ENCODE data around the gene KCNT1. TPM values are rescaled to one million over a fixed set of nuclear protein-coding genes. Genes with fewer than 3 reads are reported as not detected.

Gene KCNT1
- total and polyA plus RNA-seq, 3 donors from 2014 or later, result 1.8 to 7.3 (median 5.3) TPM

DNA sequence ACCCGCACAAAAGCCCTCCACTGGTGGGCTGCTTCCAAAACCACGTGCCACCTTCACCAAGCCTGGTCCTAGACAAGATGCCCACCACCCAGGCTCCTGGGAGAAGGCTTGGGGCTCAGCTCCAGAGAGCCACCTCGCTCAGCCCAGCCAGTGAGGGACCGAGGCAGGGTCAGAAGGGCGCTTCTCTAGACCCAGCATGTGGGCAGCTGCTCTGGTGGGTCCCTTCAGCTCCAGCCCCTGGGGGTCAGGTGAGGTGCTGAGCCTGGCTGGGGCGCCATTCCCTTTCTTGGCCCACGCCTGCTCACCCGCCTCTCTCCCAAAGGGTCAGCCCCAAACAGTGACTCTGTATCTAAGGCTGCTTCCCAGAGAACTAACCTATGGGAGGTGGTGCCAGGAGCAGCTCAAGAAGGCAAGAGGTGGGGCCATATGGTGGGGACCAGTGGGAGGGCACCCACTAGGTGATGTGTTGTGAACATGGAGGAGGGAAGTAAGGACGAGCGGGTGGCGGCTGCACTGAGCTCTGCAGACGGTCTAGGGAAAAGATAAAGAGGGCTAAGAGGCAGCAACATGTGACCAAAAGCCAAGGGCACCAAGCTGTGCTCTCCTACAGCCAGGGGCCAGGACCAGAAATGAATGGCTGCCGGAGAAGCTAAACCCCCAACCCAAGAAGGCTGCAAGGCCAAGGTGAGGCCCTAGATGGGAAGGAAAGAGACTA lies 126.0 kb downstream of the KCNT1 start:
- no peak for DNase-seq
- H3K4me1 ChIP-seq, result no peaks in the 10 kb centered on the region
- TF ChIP-seq POLR2A (IDR thresholded peaks at IDR 0.05), result no peak
- TF ChIP-seq, protein P1, sequence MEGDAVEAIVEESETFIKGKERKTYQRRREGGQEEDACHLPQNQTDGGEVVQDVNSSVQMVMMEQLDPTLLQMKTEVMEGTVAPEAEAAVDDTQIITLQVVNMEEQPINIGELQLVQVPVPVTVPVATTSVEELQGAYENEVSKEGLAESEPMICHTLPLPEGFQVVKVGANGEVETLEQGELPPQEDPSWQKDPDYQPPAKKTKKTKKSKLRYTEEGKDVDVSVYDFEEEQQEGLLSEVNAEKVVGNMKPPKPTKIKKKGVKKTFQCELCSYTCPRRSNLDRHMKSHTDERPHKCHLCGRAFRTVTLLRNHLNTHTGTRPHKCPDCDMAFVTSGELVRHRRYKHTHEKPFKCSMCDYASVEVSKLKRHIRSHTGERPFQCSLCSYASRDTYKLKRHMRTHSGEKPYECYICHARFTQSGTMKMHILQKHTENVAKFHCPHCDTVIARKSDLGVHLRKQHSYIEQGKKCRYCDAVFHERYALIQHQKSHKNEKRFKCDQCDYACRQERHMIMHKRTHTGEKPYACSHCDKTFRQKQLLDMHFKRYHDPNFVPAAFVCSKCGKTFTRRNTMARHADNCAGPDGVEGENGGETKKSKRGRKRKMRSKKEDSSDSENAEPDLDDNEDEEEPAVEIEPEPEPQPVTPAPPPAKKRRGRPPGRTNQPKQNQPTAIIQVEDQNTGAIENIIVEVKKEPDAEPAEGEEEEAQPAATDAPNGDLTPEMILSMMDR (IDR thresholded peaks at IDR 0.05), result no peak
- H3K36me3 ChIP-seq (ENCODE audit: low read depth, missing control alignments), result no peaks in the 10 kb centered on the region
- H3K27me3 ChIP-seq, result no peaks in the 10 kb centered on the region
- no peaks in the 10 kb centered on the region for H3K9me3 ChIP-seq
- intact Hi-C loops (cut with DNase I; ENCODE audit: low total_unique reads), result no loop called here
- WGBS, 2 donors, result 92 to 96% methylated on average over 9 to 13 of the region's 13 CpGs
- H3K4me3 ChIP-seq, result no peak overlapping the region
- H3K27ac ChIP-seq, result no peak overlapping the region

- Histone ChIP-seq H3K36me3 (ENCODE audit: low read depth, missing control alignments) (no peaks in the 10 kb centered on the region), H3K27me3 (no peaks in the 10 kb centered on the region), H3K4me1 (no peaks in the 10 kb centered on the region), H3K4me3 (no peak overlapping the region), H3K9me3 (no peaks in the 10 kb centered on the region), H3K27ac (no peak overlapping the region)
- TF ChIP-seq, protein P1 (IDR thresholded peaks at IDR 0.05), result no peak
- no peak for TF ChIP-seq POLR2A (IDR thresholded peaks at IDR 0.05)
- no peak for DNase-seq
- WGBS, 2 donors, result 95 to 96% methylated on average over 5 of the region's 5 CpGs
- intact Hi-C loops (cut with DNase I; ENCODE audit: low total_unique reads), result no loop called here
Measured at GRCh38 chr9:135828656-135829055, 126.7 kb downstream of the KCNT1 start.

DNA sequence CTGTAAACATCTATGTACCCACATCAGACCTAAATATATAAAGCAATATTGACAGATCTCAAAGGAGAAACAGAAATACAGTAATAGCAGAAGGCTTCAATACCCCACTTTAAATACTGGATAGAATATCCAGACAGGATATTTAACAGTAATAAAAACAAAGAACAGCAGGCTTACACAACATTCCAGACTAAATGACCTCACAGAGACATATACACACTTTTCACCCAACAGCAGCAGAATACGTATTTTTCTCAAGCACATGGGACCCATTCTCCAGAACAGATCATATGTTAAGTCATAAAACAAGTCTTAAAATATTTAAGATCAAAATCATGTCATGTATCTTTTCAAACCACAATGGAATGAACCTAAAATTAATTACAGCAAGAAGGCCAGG lies 128.5 kb downstream of the KCNT1 start:
- 93% methylated on average over 1 of the region's 1 CpG for WGBS, 2 donors
- Histone ChIP-seq H3K27ac (no peak overlapping the region), H3K27me3 (no peaks in the 10 kb centered on the region), H3K36me3 (ENCODE audit: low read depth, missing control alignments) (no peaks in the 10 kb centered on the region), H3K9me3 (no peaks in the 10 kb centered on the region), H3K4me1 (no peaks in the 10 kb centered on the region), H3K4me3 (no peak overlapping the region)
- intact Hi-C loops (cut with DNase I; ENCODE audit: low total_unique reads), result no loop called here
- no peak for DNase-seq
- no peak for TF ChIP-seq POLR2A (IDR thresholded peaks at IDR 0.05)
- TF ChIP-seq, protein P1 (IDR thresholded peaks at IDR 0.05), result no peak

- Histone ChIP-seq H3K4me3 (no peak overlapping the region), H3K27ac (no peak overlapping the region), H3K4me1 (no peaks in the 10 kb centered on the region), H3K36me3 (ENCODE audit: low read depth, missing control alignments) (no peaks in the 10 kb centered on the region), H3K9me3 (no peaks in the 10 kb centered on the region), H3K27me3 (no peaks in the 10 kb centered on the region)
- TF ChIP-seq, protein P1 (IDR thresholded peaks at IDR 0.05), result no peak
- TF ChIP-seq POLR2A (IDR thresholded peaks at IDR 0.05), result no peak
- no peak for DNase-seq
- intact Hi-C loops (cut with DNase I; ENCODE audit: low total_unique reads), result no loop called here
- whole genome bisulfite sequencing, 2 donors, result 83 to 87% methylated on average over 3 of the region's 3 CpGs
Measured at GRCh38 chr9:135833864-135834263, 131.9 kb downstream of the KCNT1 start.

DNA sequence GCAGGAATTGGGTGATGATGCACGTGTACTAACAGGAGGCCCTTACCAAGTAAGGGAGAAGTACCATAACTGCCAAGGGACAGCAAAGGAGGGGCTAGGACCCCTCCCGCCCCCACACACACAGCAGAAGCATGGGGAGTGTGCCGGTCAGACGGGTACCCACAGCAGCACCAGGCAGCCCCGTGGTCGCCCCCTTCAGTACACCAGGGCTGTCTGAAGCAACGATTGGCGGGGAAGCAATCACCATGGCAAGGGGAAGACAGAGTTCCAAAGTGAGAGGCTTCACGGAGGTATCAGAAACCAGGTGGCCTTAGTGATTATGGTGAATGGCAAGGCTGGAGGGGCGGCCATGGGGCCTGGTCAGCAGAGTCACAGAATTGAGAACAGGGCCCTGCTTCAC lies 133.1 kb downstream of the KCNT1 start:
- no peaks in the 10 kb centered on the region for H3K4me1 ChIP-seq
- H3K27me3 ChIP-seq, result no peaks in the 10 kb centered on the region
- intact Hi-C loops (cut with DNase I; ENCODE audit: low total_unique reads), result no loop called here
- H3K9me3 ChIP-seq, result no peaks in the 10 kb centered on the region
- no peak overlapping the region for H3K27ac ChIP-seq
- no peaks in the 10 kb centered on the region for H3K36me3 ChIP-seq (ENCODE audit: low read depth, missing control alignments)
- WGBS, 2 donors, result 86 to 90% methylated on average over 10 of the region's 10 CpGs
- no peak overlapping the region for H3K4me3 ChIP-seq
- no peak for DNase-seq
- TF ChIP-seq POLR2A (IDR thresholded peaks at IDR 0.05), result no peak
- TF ChIP-seq, protein P1 (IDR thresholded peaks at IDR 0.05), result no peak
